ENCODE data around the gene RIPK3.

Gene RIPK3

DNA sequence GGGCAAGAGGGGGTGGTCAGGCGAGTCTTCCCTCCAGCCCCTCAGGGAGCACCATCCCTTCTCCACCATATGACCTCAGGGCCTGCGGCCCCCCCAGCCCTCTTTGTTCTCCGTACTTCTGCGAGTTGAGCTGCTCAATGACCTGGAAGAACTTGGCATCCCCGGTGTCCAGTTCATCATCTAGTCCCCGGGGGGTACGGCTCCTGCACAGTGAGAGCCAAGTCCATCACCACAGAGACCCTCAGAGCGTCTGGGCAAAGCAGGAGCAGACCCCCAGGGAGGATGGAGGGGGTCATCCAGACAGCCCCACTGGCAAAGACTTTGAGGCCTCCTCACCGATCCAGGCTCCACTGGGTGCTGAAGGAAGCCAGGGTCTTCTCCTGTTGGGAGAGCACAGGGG lies 13.8 kb downstream of the RIPK3 start:
- Histone ChIP-seq H3K4me2 (ENCODE audit: low read depth, low read length) (no peak overlapping the region), H3K79me2 (ENCODE audit: low read length) (no peaks in the 10 kb centered on the region), H3K9ac (ENCODE audit: low read length) (no peak overlapping the region), H3K27me3 (replicated peaks; ENCODE audit: insufficient read depth, low read length) (peaks cover 11% of the 10 kb centered on the region; the same call in 1 of the 2 replicates), H3K4me1 (ENCODE audit: low read length) (no peaks in the 10 kb centered on the region), H3K9me3 (replicated peaks; ENCODE audit: insufficient read depth, low read length) (no peaks in the 10 kb centered on the region), H4K20me1 (ENCODE audit: insufficient read depth, low read length) (no peaks in the 10 kb centered on the region), H3K27ac (ENCODE audit: low read length) (no peak overlapping the region), H3K4me3 (ENCODE audit: low read length) (no peak overlapping the region), H3F3A (ENCODE audit: insufficient read depth, low read length) (no peaks in the 10 kb centered on the region; the same call in 1 of the 2 replicates), H3K9me2 (replicated peaks; ENCODE audit: insufficient read depth, low read length) (no peaks in the 10 kb centered on the region), H2AFZ (ENCODE audit: low read length) (no peak overlapping the region), H3K36me3 (replicated peaks; ENCODE audit: insufficient read depth, low read length) (no peaks in the 10 kb centered on the region)
- TF ChIP-seq EZH2phosphoT487 (IDR thresholded peaks at IDR 0.05; ENCODE audit: low read length) (no peak), EZH2 (optimal IDR thresholded peaks at IDR 0.05; ENCODE audit: low read depth, low read length) (no peak)
- TF ChIP-seq, protein P1, sequence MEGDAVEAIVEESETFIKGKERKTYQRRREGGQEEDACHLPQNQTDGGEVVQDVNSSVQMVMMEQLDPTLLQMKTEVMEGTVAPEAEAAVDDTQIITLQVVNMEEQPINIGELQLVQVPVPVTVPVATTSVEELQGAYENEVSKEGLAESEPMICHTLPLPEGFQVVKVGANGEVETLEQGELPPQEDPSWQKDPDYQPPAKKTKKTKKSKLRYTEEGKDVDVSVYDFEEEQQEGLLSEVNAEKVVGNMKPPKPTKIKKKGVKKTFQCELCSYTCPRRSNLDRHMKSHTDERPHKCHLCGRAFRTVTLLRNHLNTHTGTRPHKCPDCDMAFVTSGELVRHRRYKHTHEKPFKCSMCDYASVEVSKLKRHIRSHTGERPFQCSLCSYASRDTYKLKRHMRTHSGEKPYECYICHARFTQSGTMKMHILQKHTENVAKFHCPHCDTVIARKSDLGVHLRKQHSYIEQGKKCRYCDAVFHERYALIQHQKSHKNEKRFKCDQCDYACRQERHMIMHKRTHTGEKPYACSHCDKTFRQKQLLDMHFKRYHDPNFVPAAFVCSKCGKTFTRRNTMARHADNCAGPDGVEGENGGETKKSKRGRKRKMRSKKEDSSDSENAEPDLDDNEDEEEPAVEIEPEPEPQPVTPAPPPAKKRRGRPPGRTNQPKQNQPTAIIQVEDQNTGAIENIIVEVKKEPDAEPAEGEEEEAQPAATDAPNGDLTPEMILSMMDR (IDR thresholded peaks at IDR 0.05; ENCODE audit: low read length), result no peak
- no peak for DNase-seq

DNA sequence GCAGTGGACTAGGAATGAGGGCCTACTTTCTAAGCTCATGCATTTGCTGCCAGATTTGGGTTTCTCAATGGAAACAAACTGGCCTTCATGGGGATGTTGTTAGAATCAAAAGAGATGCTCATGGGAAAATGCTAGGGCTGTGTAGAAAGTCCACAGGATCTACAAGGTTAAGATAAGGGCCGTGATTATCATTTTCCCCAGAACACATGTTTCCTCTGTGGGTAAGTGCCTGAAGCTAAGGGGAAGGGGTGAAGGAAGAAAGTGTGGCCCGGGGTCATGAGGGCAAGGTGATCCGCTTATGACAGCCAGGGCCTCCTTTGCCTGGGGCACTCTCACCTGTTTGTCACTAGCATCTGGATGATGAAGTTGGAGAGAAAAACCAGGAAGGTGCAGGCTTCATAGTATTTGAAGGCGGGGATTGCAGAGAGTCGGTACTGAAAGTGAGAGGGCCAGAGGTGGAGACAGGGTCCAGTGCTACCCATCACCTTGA lies 14.7 kb downstream of the RIPK3 start:
- H3K36me3 ChIP-seq (replicated peaks; ENCODE audit: insufficient read depth, low read length), result no peaks in the 10 kb centered on the region
- H2AFZ ChIP-seq (ENCODE audit: low read length), result no peak overlapping the region

DNA sequence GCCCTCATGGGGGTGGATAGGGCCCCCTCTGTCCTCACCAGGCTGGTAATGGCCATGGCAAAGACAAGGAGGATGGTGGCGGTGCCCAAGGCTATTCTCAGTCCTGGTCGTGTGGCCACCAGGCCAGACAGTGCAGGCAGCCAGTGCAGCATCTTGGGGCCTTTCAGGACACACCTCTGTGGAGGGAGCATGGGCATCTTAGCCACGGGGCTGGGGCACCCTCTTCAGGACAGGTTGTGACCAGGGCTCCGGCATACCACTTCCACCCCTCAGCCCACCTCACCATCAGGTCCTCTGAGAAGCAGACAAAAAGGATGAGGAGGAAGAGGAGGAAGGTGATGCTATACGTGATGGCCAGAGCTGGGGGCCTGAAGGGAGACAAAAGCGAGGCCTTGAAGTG lies 15.8 kb downstream of the RIPK3 start:
- Histone ChIP-seq H3K4me2 (ENCODE audit: low read depth, low read length) (no peak overlapping the region), H3K9me2 (replicated peaks; ENCODE audit: insufficient read depth, low read length) (no peaks in the 10 kb centered on the region), H3K4me3 (ENCODE audit: low read length) (no peak overlapping the region), H3F3A (ENCODE audit: insufficient read depth, low read length) (no peaks in the 10 kb centered on the region; the same call in 1 of the 2 replicates), H4K20me1 (ENCODE audit: insufficient read depth, low read length) (no peaks in the 10 kb centered on the region), H3K79me2 (ENCODE audit: low read length) (no peaks in the 10 kb centered on the region), H3K36me3 (replicated peaks; ENCODE audit: insufficient read depth, low read length) (no peaks in the 10 kb centered on the region), H3K9me3 (replicated peaks; ENCODE audit: insufficient read depth, low read length) (no peaks in the 10 kb centered on the region), H2AFZ (ENCODE audit: low read length) (no peak overlapping the region), H3K27ac (ENCODE audit: low read length) (no peak overlapping the region), H3K27me3 (replicated peaks; ENCODE audit: insufficient read depth, low read length) (peaks cover 11% of the 10 kb centered on the region; the same call in 1 of the 2 replicates), H3K9ac (ENCODE audit: low read length) (no peak overlapping the region), H3K4me1 (ENCODE audit: low read length) (no peaks in the 10 kb centered on the region)
- no peak for DNase-seq
- no peak for TF ChIP-seq EZH2 (optimal IDR thresholded peaks at IDR 0.05; ENCODE audit: low read depth, low read length)
- TF ChIP-seq, protein P1 (IDR thresholded peaks at IDR 0.05; ENCODE audit: low read length), result no peak

More for the DNA sequence above, 14.7 kb downstream of the RIPK3 start:
- no peak overlapping the region for H3K27ac ChIP-seq (ENCODE audit: low read length)
- no peak overlapping the region for H3K4me2 ChIP-seq (ENCODE audit: low read depth, low read length)
- H3K9me2 ChIP-seq (replicated peaks; ENCODE audit: insufficient read depth, low read length), result no peaks in the 10 kb centered on the region
- no peaks in the 10 kb centered on the region; the same call in 1 of the 2 replicates for H3F3A ChIP-seq (ENCODE audit: insufficient read depth, low read length)
- H3K9ac ChIP-seq (ENCODE audit: low read length), result no peak overlapping the region
- H3K9me3 ChIP-seq (replicated peaks; ENCODE audit: insufficient read depth, low read length), result no peaks in the 10 kb centered on the region
- DNase-seq, result no peak
- H3K4me1 ChIP-seq (ENCODE audit: low read length), result no peaks in the 10 kb centered on the region
- no peak overlapping the region for H3K4me3 ChIP-seq (ENCODE audit: low read length)
- H3K27me3 ChIP-seq (replicated peaks; ENCODE audit: insufficient read depth, low read length), result peaks cover 11% of the 10 kb centered on the region; the same call in 1 of the 2 replicates
- TF ChIP-seq, protein P1 (IDR thresholded peaks at IDR 0.05; ENCODE audit: low read length), result no peak
- TF ChIP-seq EZH2 (optimal IDR thresholded peaks at IDR 0.05; ENCODE audit: low read depth, low read length), result no peak
- no peak for TF ChIP-seq EZH2phosphoT487 (IDR thresholded peaks at IDR 0.05; ENCODE audit: low read length)
- no peaks in the 10 kb centered on the region for H4K20me1 ChIP-seq (ENCODE audit: insufficient read depth, low read length)
- no peaks in the 10 kb centered on the region for H3K79me2 ChIP-seq (ENCODE audit: low read length)
